Activated CD4-positive, CD25-positive, alpha-beta regulatory T cell treated with anti-CD3 and anti-CD28 coated beads, Interleukin-2, amount 50 U/mL, for 24 hours (primary cell): ENCODE results near the gene NLN.
"Not testable (repeated sequence)": the region's sequence is repeated elsewhere in the genome, so short reads cannot be mapped to it uniquely, and the experiment has no call there.

Experiments
- ATAC-seq, 2 donors: fragments of 150-1000 bp; cut with Tn5 transposase; one replicate each; pipeline ENCODE4 v1.10.0; 2021; ENCODE audit warnings: mild to moderate bottlenecking in 1 of 2, moderate library complexity in 1 of 2

NLN gene

GRCh38 chr5:65734196-65734775 lies 12.3 kb downstream of the NLN start:
- ATAC-seq: peak in 1 of 2 donors; percentile 41

GRCh38 chr5:65734921-65735320 lies 12.9 kb downstream of the NLN start:
- no peak for ATAC-seq

GRCh38 chr5:65736011-65736410 lies 14.0 kb downstream of the NLN start:
- ATAC-seq: no peak

GRCh38 chr5:65737842-65738241 lies 15.8 kb downstream of the NLN start:
- ATAC-seq: no peak

GRCh38 chr5:65738305-65738704 lies 16.3 kb downstream of the NLN start:
- no peak for ATAC-seq

GRCh38 chr5:65739162-65739561 lies 17.2 kb downstream of the NLN start:
- no peak for ATAC-seq

- peak; percentile 89 to 97 for ATAC-seq
Measured at GRCh38 chr5:65742565-65743231, 20.7 kb downstream of the NLN start.

GRCh38 chr5:65749221-65749844 lies 27.3 kb downstream of the NLN start:
- no peak for ATAC-seq

- ATAC-seq: no peak
Measured at GRCh38 chr5:65749956-65750355, 28.0 kb downstream of the NLN start.

GRCh38 chr5:65750938-65751337 lies 28.9 kb downstream of the NLN start:
- ATAC-seq: no peak

GRCh38 chr5:65753189-65753588 lies 31.2 kb downstream of the NLN start:
- ATAC-seq: no peak

GRCh38 chr5:65758546-65759144 lies 36.6 kb downstream of the NLN start:
- no peak for ATAC-seq

- peak; percentile 46 to 49 for ATAC-seq
Measured at GRCh38 chr5:65760504-65761275, 38.7 kb downstream of the NLN start.

GRCh38 chr5:65762234-65762633 lies 40.2 kb downstream of the NLN start:
- ATAC-seq: no peak

- no peak for ATAC-seq
Measured at GRCh38 chr5:65765582-65765981, 43.6 kb downstream of the NLN start.

- peak; percentile 68 to 79 for ATAC-seq
Measured at GRCh38 chr5:65766175-65766574, 44.2 kb downstream of the NLN start.

- no peak for ATAC-seq
Measured at GRCh38 chr5:65766781-65767180, 44.8 kb downstream of the NLN start.

GRCh38 chr5:65767565-65767964 lies 45.6 kb downstream of the NLN start:
- no peak for ATAC-seq

- ATAC-seq: no peak
Measured at GRCh38 chr5:65768723-65769346, 46.8 kb downstream of the NLN start.

GRCh38 chr5:65769539-65769938 lies 47.5 kb downstream of the NLN start:
- peak; percentile 8 to 37 for ATAC-seq

- no peak for ATAC-seq
Measured at GRCh38 chr5:65771266-65771665, 49.3 kb downstream of the NLN start.

GRCh38 chr5:65772963-65773362 lies 51.0 kb downstream of the NLN start:
- not testable (repeated sequence) for ATAC-seq

- peak; percentile 97 for ATAC-seq
Measured at GRCh38 chr5:65774346-65774745, 52.3 kb downstream of the NLN start.
